NCI-H345 treated with DMSO at 0.1 percent for 48 hours (cell line): ENCODE measurements around the gene KCNJ15.
"Not testable (repeated sequence)": the region's sequence is repeated elsewhere in the genome, so short reads cannot be mapped to it uniquely, and the experiment has no call there.

ENCODE experiments used
- DNase-seq: peaks from one replicate; lab custom pipeline; 2025; ENCODE audit not compliant: unreplicated experiment; lab: John Stamatoyannopoulos, UW

Gene KCNJ15

DNA sequence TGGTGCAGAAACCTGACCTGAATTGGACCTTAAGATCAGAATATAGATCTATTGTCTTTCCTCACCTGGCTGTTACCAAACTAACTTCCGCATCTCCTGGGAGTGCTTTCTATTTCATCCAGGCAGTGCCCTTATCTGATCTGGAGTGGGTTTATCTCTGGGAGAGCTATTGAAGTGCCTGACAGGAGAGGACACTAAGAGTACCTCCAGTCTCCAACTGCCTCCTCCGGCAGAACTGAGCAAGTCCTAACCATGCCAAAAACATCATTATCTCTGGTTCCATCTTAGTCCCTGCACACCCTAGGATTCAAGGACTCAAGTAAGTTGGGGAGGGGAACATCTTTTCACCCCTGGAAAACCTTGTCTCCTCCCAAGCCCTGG lies 12.4 kb upstream of the KCNJ15 start:
- DNase-seq: no peak

GRCh38 chr21:38244885-38245869 lies 11.6 kb upstream of the KCNJ15 start:
- no peak for DNase-seq

- no peak for DNase-seq
These were observed 10.3 kb upstream of the KCNJ15 start for GRCh38 chr21:38246511-38246910.

DNA sequence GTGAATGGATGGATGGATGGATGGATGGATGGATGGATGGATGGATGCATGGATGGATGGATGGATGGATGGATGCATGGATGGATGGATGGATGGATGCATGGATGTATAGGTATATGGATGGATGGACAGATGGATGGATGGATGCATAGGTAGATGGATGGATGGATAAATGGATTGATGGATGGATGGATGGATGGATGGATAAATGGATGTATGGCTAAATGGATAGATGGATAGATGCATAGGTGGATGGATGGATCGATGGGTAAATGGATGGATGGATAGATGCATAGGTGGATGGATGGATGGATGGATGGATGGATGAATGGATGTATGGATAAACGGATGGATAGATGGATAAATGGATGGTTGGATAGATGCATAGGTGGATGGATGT lies 9.7 kb upstream of the KCNJ15 start:
- not testable (repeated sequence) for DNase-seq

- DNase-seq: no peak
These were observed 8.9 kb upstream of the KCNJ15 start for GRCh38 chr21:38247738-38248510.

DNA sequence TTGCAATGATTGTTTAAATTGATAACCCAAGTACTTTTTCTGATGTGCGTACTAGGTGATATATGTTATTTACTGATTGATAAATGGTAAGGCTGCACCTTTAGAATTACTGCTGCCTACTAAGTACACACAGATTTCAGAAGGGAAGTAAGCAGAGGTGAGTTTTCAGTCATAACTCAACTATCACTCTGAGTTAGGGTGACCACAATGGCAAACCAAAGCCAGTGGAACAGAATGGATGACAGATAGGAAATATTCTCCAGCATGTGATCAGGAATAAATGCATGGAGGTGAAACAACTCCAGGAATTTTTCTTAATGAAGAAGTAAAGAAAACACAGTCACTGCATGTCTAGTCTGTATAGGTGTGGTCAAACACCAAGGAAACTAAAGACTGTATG lies 7.5 kb upstream of the KCNJ15 start:
- DNase-seq: no peak

- no peak for DNase-seq
These were observed 7.0 kb upstream of the KCNJ15 start for GRCh38 chr21:38249696-38250278.

GRCh38 chr21:38250991-38251418 lies 5.8 kb upstream of the KCNJ15 start:
- no peak for DNase-seq

DNA sequence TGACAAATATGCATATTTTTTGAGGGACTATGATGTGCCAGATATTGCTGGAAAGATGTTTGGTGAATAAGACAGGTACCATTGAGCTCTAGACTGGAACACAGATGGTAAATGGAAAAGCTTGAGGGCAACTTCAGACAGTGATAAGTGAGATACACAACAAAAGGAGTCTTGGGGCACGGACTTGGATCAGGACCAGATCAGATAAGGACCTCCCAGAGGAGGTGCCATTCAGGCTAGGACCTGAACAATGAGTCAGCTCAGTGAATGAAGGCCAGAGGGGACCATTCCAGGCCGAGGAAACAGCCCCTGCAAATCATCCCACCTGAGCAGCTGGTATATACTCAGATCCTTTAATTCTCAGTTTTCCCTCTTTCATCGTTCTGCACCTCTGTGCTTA lies 1.8 kb upstream of the KCNJ15 start:
- no peak for DNase-seq

DNA sequence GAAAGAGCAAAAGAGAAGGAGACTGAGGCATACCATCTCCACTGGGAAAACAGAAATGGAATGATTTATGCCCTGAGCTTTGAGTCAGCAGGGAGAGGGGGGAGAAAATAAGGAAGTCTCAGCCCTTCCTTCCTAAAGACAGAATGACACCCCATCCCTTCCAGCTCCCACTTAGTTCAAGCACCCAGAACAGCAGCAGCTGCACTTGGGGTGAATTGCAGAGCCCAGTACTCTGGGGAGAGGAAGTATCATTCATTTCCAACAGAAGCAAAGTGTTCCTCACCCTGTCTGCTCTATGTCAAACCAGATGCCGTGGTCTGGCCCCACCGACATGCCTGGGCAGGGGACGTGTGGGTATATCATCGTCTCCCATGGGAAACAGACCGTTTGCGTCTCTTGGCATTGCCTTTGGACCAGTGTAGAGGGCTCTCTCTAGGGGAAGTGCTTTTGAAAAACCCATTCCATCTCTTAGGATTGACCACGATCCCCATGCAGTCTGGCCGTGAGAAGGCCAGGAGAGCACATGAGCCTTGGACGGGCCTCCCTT lies 1.1 kb upstream of the KCNJ15 start:
- no peak for DNase-seq

DNA sequence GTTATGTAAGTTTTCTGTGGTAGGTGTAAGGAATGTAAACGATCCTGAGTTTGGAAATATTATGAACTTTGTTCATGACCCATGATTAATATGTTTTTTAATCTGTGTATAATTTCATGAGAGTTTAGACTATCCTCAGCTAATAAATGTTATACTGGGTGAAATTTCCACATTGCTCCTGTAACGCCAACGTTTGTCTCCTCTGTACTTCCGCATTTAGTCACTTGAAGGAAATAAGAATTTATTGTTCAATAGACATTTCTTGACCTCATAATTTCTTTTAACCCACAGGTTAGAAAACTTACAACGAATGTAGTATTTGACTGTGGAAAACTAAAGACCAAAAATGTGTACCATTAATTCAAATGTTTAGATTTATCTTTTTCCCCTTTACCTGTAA lies 876 bp downstream of the KCNJ15 start:
- no peak for DNase-seq

DNA sequence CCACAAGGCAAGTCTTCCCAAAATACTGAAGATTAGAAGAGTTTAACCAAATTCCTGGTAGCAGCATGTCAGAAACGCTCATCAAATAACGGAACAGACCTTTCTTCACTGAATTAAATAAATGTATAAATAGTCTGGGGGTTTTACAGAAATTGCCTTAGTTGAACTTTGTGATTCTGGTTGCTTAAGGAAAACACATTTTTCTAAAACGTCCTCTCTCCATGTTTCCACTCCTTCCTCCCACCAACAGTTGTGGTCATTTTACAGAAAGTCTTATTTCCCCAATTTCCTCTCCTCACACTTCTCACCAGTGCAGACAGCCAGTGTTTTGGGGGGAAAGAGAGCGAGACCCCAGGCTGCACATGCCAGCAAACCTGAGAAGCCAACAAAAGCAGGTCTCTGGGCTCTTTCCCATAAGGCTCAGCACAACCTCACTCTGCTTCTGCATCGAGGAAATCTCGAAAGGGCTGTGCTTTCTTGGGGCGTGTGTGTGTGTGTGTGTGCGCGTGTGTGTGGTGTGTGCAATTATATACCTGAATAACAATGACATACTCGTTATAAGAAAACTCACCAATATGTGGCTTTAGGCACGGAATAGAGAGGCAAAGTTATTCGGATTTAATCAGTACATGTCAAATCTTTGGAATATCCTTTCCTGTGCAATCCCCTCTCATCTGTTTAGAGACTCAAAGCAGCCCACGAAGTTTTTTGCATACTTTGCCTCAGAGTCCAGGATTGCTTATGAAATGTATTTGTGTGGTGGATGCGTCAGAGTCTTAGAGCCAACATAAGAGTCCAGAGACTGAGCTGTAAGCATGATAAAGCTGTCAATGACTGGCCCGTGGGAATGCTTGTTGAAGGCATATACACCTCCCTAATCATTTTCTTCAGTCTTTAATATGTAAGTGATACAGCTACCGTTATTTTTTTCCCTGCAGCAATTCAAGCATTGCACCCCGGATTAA lies 2.0 kb downstream of the KCNJ15 start:
- DNase-seq: no peak

DNA sequence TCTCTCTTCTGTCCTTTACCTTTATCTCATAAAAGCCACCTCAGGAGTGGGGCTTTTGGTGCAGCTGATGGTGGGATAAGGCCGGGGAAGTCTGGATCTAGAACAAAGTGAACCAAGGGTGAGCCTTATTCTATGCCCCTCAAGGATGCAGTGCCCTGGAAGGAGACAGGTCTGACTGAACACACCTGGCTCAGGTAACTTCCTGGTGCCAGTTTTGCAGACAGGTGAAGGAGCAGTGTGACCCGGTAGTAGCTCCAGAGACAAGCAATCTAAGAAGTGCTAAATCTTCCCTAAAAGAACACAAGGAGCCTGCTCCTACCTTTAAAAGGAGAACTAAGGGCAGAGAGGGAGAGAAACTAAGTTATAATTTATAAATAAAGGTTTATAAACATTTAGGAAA lies 2.9 kb downstream of the KCNJ15 start:
- no peak for DNase-seq

DNA sequence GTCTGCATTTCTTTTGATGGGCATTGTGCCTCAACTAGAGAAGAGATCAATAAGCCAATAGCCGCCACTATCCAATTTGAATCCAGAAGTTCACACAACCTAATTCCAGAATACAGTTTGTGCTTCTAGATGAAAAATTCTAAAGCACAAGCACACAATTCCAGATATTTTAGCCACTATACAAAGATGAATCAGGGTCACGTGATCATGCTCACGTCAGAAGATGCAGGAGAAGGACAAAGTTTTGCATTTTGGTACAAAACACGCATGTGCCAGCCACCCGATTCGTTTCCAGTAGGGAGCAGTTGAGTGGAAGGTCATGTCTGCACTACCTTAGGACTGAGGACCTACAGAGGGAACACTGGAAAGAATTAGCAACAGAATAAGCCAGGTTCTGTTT lies 3.6 kb downstream of the KCNJ15 start:
- DNase-seq: no peak

DNA sequence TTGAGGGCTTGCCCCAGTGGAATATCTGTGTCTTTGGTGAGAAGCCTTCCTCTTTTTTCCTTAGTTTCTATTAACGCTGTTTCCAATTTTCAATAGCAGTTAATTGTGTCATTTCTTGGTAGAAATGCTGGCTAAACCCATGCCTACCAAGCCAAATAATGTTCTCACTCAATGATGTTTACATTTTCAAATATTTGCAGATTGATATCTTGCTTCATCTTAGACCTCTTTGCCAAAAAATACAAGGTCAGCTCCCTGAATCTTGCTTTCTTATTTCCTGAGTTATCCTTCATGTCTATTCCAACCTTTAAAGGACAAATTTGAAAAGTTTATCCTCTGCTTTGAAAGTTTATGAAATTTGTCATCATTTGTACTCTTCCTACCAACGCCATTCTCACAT lies 5.1 kb downstream of the KCNJ15 start:
- DNase-seq: no peak

DNA sequence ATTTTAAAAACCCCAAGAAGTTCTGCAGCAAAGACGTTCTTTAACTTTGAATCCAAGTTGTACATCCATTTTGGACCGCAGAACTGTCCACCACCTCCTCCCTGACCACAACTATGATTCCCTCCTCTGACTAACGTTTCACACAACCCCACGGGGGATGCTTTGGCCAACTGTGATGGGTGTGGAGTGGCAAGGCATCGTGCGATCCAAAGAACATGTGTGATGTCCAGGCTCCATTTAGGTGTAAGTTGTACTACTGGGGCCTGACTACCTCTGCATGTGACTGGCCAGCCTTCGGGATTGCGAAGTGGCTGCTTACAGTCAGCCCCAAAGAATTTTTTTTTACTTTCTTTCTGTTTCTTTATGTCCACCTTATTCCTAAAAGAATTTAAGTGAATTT lies 6.7 kb downstream of the KCNJ15 start:
- no peak for DNase-seq

GRCh38 chr21:38264571-38264970 lies 7.8 kb downstream of the KCNJ15 start:
- DNase-seq: no peak

GRCh38 chr21:38265166-38265565 lies 8.4 kb downstream of the KCNJ15 start:
- no peak for DNase-seq

- DNase-seq: no peak
These were observed 9.9 kb downstream of the KCNJ15 start for GRCh38 chr21:38266732-38267131.

- DNase-seq: no peak
These were observed 10.5 kb downstream of the KCNJ15 start for GRCh38 chr21:38267136-38267755.
